ENCODE results near the gene ARHGEF3.

Gene ARHGEF3

GRCh38 chr3:56792193-56792592 is 9.6 kb downstream of the ARHGEF3 start:
- FAIRE-seq, result no peak

DNA sequence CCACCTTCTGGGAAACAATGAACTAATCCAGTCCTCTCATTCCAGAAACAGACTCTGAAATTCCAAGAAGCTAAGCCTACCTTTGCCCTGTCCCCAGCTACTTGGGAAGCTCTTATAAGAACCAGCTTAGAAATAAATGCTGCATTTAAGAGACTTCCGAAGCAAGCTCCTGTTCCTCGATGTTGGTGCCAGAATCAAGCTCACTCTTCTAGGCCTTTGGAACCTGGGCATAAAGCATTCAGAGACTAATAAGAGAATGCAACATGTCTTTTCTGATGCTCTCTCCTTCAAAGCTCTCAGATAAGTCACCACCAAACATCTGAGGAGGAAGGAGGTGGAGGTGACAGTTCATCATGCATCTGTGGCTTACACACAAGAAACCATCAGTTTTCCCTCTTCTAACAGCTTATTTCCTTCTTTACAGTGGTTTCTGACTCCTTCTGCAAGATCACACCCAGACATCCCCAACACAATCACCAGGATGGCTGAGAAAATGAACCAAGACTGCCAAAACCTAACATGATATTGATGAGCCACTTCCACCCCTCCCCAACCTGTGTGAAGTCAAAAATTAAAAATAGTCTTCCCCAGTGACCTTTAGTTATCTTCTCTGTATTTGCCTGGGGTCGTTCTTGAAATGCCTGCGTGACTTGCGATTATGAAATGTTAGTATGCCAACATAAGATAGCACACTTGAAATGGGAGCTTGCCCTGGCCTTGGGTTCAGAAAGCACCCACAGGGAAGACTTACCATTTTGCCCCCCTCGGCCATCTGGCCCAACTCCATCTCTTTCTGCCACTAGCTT is 11.5 kb downstream of the ARHGEF3 start:
- no peak for FAIRE-seq

- FAIRE-seq, result no peak
These were observed 12.7 kb downstream of the ARHGEF3 start for GRCh38 chr3:56789076-56789475.

DNA sequence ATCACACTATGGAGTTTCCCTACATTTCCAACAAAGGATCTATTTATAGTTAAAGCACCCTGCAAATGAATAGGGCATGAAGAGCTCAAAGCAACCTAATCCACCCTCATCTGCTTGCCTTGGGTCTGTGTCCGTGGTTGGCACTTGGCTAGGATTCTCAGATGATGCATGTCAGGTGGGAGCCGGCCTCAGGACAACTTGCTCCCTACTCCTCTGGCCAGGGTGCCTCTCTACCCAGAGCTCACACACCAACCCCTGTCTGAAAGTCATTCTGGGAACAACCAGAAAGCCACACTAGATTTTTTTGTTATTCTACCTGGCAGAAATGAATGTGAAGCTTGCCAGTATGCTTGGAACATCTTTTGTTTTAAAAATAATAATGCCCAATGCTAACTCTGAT is 13.2 kb downstream of the ARHGEF3 start:
- FAIRE-seq, result no peak

DNA sequence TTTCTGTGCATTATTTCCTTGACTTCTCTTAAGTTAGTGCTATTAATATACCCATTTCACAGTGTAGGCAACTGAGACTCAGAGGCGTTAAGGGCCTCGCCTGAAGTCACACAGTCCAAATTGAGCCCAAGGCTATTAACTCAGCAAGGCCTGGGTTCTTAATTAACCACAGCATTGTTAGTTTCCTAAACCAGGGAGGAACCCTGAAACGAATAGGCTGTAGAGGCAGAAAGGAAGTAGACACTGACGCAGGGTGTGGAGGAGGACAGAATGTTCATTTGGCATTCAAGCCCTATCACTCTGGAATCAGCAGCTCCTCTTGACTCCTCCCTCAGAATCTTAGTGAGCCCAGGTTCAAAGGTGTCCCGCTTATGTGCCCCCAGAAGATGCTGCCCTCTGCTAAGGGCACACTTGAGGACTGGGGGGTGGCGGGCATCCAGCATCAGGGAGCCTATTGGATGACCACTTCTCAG is 13.9 kb downstream of the ARHGEF3 start:
- FAIRE-seq, result no peak

- no peak for FAIRE-seq
These were observed 14.4 kb downstream of the ARHGEF3 start for GRCh38 chr3:56787258-56787775.

DNA sequence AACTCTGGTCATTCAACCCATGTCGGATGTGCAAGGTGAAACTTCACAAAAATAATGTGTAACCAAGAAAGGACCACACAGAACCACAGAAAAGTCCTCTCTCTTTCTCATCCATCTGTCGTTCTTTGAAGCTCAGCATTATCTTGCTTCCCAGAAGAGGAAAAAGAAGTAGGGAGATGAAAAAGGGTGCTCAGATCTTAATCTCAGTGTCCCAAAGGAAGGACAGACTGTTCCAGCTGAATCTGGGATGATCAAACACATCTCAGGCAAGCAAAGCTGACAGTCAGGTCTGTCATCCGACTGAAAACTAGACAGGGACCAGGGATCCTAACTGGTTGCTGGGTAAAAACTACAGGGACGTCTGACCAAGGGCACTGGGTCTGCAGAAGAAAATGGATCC is 16.2 kb downstream of the ARHGEF3 start:
- no peak for FAIRE-seq

- FAIRE-seq, result no peak
These were observed 17.2 kb downstream of the ARHGEF3 start for GRCh38 chr3:56784448-56785001.

GRCh38 chr3:56783644-56784447 is 17.9 kb downstream of the ARHGEF3 start:
- FAIRE-seq, result no peak

- FAIRE-seq, result no peak
These were observed 18.8 kb downstream of the ARHGEF3 start for GRCh38 chr3:56782906-56783305.

DNA sequence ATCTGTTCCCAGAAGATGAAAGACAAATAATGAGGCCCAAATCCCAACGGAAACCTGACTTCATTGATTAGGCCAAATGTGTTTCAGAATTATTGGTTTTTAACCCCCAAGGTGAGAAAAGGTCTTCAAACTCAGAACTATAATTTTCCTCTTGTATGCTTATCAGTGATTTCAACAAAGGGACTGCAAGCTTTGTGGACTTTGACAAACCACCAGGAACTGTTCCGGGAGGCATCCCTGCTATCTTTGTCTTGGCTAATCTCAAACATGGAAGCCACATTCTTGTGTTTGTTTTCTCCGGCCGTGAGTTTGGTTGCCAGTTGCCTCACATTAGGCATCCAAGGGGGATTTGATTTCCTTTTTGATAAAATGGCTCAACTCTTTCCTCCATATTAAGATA is 19.5 kb downstream of the ARHGEF3 start:
- FAIRE-seq, result no peak

GRCh38 chr3:56781762-56782161 is 20.0 kb downstream of the ARHGEF3 start:
- no peak for FAIRE-seq

DNA sequence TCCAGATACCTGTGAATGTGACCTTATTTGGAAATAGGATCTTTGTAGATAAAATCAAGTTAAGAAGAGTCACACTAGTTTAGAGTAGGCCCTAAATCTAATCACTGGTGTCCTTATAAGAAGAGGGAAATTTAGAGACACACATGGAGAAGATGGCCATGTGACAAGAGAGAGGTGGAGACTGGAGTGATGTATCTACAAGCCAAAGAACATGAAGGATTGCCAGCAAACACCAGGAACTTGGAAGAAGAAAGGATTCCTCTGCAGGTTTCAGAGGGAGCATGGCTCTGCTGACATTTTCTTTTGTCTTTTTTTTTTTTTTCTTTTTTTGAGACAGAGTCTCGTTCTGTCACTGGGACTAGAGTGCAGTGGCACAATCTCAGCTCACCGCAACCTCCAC is 20.8 kb downstream of the ARHGEF3 start:
- no peak for FAIRE-seq

GRCh38 chr3:56778893-56779292 is 22.9 kb downstream of the ARHGEF3 start:
- FAIRE-seq, result no peak

DNA sequence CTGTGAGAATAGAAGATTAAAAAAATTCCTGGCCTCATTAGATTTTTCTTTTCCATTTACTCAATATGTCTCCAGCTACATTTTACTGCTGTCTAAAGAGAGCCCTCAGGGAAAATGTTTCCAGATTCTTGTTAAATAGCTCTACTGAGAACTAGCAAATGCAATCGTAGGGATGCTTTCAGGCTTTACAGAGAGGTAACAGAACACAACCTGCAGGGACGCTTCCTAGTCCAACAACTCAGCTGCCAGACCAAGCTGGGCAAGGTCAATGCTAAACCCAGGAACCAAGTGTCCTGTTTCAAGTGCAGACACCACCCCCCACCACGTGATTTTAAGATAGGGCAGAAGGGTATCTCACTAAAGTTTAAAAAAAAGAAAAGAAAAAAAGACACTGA is 25.2 kb downstream of the ARHGEF3 start:
- FAIRE-seq, result no peak

- no peak for FAIRE-seq
These were observed 25.8 kb downstream of the ARHGEF3 start for GRCh38 chr3:56775838-56776555.

GRCh38 chr3:56775445-56775837 is 26.3 kb downstream of the ARHGEF3 start:
- no peak for FAIRE-seq

DNA sequence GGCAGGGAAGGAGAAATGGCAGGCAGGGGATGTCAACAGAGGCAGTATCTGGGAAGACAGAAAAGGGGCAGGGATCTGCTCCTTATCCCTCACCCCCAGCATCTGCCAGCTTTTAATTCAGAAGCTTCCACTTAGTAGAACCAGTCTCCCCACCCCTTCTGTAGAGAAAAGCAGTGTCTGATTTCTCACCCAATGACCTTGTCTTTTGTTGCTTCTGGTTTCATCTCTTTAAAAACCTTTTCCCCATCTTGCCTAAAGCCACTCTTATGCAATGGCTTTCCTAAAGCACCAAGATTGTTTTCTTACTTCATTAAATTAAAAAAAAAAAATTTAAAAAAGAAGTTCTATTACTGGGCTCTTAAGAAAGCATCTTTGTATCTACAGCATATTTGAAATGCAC is 27.8 kb downstream of the ARHGEF3 start:
- no peak for FAIRE-seq

DNA sequence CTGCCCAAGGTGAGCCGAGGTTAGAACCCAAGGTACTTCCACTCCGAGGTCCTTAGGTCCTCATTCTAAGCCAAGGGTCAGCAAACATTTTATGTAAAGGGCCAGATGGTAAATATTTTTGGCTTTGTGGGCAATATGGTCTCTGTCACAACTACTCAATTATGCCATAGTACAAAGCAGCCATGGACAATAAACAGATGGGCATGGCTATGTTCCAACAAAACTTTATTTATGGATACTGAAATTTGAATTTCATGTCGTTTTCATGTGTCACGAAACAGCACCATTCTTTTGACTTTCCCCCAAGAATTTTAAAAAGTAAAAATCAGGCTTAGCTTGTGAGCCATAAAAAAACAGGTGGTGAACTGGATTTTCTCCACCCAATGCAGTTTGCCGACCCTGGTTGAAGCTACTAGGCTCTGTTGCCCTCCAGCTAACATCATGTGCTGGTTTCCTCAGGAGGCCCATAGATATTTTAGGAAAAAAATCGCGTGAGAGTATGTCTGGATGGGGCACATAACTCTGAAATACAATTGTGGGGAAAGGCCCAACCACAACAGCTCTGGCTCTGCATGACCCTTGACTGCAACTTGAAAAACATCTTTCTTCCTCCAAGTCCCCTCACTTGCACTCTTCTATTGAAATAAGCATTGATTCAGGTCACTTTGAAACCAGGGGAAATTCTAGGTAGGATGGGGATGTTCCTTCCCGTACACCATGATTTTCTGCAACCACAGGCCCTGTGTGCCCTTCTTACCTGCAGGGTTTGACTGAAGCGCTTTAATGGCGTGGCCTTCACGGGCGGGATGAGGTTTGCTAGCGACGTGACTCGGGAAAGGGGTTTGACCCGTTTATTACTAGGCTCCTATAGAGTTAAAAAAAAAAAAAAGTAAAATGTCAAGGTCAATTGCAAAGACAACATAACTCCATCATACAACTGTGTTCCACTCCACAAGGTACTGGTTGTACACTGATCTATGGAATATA is 28.5 kb downstream of the ARHGEF3 start:
- FAIRE-seq, result no peak

- no peak for FAIRE-seq
These were observed 30.4 kb downstream of the ARHGEF3 start for GRCh38 chr3:56771376-56771775.

GRCh38 chr3:56769116-56769707 is 32.5 kb downstream of the ARHGEF3 start:
- FAIRE-seq, result no peak

Data from G401.6 (cell line).